ENCODE data around the gene MEF2B. TPM values are rescaled to one million over a fixed set of nuclear protein-coding genes. Genes with fewer than 3 reads are reported as not detected.
"Not testable (repeated sequence)": the region's sequence is repeated elsewhere in the genome, so short reads cannot be mapped to it uniquely, and the experiment has no call there.

MEF2B gene
- total RNA-seq, 1 donor from 2014 or later = not detected

GRCh38 chr19:19131989-19132388 is 38.1 kb downstream of the MEF2B start:
- DNase-seq (ENCODE audit: low read depth in 2 of 2) = no peak

GRCh38 chr19:19126102-19126501 is 44.0 kb downstream of the MEF2B start:
- DNase-seq (ENCODE audit: low read depth in 2 of 2) = no peak

GRCh38 chr19:19123386-19123785 is 46.7 kb downstream of the MEF2B start:
- no peak for DNase-seq (ENCODE audit: low read depth in 2 of 2)

- DNase-seq (ENCODE audit: low read depth in 2 of 2) = no peak
These were observed 47.2 kb downstream of the MEF2B start for GRCh38 chr19:19122902-19123301.

- no peak for DNase-seq (ENCODE audit: low read depth in 2 of 2)
These were observed 48.7 kb downstream of the MEF2B start for GRCh38 chr19:19121371-19121770.

- peak in 1 of 2 donors; percentile 36 for DNase-seq (ENCODE audit: low read depth in 2 of 2)
These were observed 49.5 kb downstream of the MEF2B start for GRCh38 chr19:19120308-19121231.

GRCh38 chr19:19119325-19120237 is 50.5 kb downstream of the MEF2B start:
- no peak for DNase-seq (ENCODE audit: low read depth in 2 of 2)

GRCh38 chr19:19115954-19116353 is 54.1 kb downstream of the MEF2B start:
- DNase-seq (ENCODE audit: low read depth in 2 of 2) = peak in 1 of 2 donors; percentile 45

- DNase-seq (ENCODE audit: low read depth in 2 of 2) = no peak
These were observed 56.9 kb downstream of the MEF2B start for GRCh38 chr19:19113040-19113626.

- no peak for DNase-seq (ENCODE audit: low read depth in 2 of 2)
These were observed 58.0 kb downstream of the MEF2B start for GRCh38 chr19:19111967-19112580.

- DNase-seq (ENCODE audit: low read depth in 2 of 2) = no peak
These were observed 58.8 kb downstream of the MEF2B start for GRCh38 chr19:19111136-19111835.

- peak in 1 of 2 donors; percentile 45 for DNase-seq (ENCODE audit: low read depth in 2 of 2)
These were observed 59.5 kb downstream of the MEF2B start for GRCh38 chr19:19110410-19111135.

GRCh38 chr19:19109601-19110000 is 60.5 kb downstream of the MEF2B start:
- no peak for DNase-seq (ENCODE audit: low read depth in 2 of 2)

- DNase-seq (ENCODE audit: low read depth in 2 of 2) = no peak
These were observed 62.4 kb downstream of the MEF2B start for GRCh38 chr19:19107654-19108053.

GRCh38 chr19:19106938-19107337 is 63.1 kb downstream of the MEF2B start:
- DNase-seq (ENCODE audit: low read depth in 2 of 2) = not testable (repeated sequence)

GRCh38 chr19:19106056-19106551 is 64.0 kb downstream of the MEF2B start:
- no peak for DNase-seq (ENCODE audit: low read depth in 2 of 2)

GRCh38 chr19:19105365-19106055 is 64.6 kb downstream of the MEF2B start:
- DNase-seq (ENCODE audit: low read depth in 2 of 2) = peak in 1 of 2 donors; percentile 45

GRCh38 chr19:19103167-19103566 is 66.9 kb downstream of the MEF2B start:
- DNase-seq (ENCODE audit: low read depth in 2 of 2) = no peak

- DNase-seq (ENCODE audit: low read depth in 2 of 2) = not testable (repeated sequence)
These were observed 67.5 kb downstream of the MEF2B start for GRCh38 chr19:19102566-19102965.

Measured in dermis microvascular lymphatic vessel endothelial cell (primary cell).